Measurements from ENCODE around the gene LRP1.

The LRP1 gene

DNA sequence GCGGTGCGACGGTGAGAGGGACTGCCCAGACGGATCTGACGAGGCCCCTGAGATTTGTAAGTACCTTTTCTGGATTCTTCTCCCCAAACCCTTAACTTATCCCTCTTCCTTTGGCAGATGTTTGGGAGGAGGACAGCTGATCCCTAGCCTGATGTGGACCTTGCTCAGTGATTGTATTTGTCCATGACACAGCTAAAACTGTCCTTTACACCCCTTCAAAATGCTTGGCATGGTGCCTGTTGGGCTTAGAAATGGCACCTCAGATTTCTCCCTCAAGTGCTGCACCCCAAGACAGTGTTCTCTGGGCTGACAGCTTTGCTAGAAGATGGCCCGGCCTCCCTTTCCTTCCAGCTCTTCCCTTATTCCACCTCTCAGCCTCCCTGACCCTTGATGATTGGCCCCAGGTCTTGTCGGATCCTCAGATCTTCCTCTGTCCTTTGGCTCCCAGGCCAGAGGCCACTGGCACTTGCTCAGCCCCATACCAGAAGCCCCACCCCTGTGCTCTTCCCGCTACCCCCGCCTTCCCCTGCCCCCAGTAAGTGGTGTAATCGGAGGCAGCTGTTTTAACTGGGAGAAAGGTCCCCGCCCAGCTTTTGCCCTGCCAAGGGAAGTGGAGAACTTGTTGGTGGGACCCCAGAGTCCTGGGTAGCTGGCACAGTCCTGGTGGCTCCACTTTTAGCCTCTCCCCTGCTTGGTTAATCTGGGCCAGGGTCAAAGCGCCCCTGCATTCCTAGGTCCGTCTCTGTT, 10.4 kb downstream of the LRP1 start:
- no peak for DNase-seq

DNA sequence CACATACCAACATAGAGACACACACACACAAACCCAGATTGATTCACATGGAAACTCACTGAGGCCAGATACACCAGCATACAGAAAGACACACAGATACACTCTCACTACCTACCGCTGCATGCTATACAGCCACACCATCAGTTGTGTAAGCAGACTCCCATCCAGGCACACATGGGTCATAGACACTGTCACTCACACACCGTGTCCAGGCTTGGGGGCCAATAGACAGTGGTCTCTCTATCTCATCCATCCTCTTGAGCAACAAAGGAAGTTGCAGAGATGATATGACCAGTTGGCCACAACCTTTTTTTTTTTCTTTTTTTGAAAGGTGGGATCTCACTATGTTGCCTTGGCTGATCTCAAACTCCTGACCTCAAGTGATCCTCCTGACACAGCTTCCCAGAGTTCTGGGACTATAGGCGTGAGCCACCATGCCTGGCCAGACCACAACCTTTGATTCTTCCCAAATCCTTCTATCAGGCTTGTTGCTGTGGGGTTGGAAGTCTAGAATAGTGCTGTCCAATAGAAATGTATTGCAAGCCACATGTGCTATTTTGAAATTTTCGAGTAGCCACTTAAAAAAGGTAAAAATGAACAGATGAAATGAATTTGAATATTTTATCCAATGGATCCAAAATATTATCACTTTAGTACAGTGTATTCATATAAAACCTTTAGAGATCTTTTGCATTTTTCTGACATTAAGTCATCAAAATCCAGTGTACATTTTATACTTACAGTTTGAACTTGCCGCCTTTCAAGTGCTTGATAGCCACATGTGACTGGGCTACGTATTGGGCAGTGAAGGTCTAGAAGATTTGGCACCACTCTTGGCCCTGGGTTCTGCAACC, 11.7 kb downstream of the LRP1 start:
- DNase-seq = no peak

DNA sequence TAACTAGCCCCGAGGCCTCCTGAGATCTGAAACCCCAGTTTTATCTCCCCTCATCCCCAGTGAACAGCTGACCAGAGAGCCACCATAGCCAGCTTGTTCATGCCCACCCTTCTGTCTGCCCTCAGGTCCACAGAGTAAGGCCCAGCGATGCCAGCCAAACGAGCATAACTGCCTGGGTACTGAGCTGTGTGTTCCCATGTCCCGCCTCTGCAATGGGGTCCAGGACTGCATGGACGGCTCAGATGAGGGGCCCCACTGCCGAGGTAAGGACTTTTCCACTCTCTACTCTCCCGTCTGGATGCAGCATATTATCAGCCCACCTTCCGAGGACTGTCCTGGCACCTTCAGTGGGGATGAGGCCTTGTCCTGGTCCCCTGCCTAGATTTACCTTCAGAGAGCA, 13.0 kb downstream of the LRP1 start:
- DNase-seq = no peak

DNA sequence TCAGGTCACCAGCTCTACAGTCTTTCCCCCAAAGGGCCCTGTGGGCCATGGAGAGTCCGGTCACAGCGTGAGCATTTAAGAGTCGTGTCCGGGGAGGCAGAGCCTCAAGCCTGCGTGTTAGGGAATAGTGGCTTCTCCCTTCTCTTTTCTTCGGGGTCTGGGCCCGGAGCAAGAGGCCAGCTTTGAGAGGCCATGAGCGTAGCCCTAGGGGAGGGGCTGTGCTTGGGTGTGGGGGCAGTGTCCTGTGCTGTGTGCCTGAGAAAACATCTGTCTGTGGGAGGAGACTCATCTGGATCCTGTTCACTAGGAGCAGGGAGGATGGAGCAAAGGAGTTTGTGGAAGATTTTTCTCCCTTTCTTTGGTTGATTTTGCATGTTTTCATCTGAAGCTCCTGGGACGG, 13.8 kb downstream of the LRP1 start:
- no peak for DNase-seq

DNA sequence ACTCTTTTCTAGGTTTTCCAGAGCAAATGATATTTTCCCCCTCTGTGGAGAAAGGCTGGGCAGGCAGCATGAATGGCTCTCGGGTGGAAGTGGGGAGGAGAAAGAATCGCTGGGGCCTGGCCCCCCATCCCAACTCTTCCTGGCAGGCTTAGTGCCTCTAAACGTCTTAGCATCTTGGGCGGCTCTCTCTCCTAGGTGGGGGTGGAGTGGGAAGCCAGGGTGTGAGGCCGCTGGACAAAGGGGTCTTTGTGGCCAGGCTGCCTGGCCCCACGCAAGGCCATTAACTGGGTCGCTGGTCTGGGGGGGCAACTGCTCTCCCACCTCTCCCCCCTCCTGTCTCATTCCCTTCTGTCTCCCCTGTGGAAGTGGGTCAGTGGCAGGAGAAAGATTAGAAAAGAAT, 14.4 kb downstream of the LRP1 start:
- no peak for DNase-seq

DNA sequence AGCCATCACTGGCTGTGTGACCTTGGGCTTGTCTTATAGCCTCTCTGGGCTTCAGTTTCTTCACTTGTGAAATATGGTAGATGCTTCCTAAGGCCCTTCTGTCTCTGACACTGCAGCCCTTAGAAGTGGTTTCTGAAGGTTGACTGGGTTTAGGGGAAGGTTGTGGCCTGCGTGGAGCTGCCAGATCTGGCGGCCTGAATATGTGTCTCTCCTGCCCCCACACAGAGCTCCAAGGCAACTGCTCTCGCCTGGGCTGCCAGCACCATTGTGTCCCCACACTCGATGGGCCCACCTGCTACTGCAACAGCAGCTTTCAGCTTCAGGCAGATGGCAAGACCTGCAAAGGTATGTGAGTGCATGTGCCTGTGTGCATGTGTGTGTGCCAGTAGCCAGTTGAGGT, 15.2 kb downstream of the LRP1 start:
- no peak for DNase-seq

DNA sequence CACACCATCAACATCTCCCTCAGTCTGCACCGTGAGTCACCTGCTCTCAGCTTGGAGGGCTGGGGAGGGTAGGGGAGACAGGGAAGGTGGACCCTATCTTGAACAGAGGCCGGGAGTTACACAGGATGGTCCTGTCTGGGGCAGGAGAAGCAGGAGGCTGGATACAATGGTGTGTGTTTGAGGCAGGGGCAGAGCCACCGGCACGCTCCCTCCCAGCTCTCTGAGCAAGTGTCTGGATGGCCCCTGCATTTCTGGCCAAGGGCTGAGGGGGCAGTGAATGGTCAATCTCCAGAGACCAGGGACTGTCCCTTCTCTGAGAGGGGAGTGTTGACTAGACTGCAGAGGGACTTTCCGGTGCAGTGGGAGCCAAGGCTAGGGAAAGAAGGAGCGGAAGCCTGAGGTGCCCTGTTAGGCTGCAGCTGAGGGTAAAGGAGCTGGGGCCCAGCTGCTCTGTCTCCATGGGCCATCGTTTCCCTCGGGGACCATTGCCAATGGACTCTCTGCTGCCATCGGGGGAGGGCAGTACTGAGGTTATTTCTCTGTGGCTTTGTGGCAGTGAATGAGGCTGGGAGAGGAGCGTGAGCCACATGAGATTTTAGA, 17.3 kb downstream of the LRP1 start:
- no peak for DNase-seq

DNA sequence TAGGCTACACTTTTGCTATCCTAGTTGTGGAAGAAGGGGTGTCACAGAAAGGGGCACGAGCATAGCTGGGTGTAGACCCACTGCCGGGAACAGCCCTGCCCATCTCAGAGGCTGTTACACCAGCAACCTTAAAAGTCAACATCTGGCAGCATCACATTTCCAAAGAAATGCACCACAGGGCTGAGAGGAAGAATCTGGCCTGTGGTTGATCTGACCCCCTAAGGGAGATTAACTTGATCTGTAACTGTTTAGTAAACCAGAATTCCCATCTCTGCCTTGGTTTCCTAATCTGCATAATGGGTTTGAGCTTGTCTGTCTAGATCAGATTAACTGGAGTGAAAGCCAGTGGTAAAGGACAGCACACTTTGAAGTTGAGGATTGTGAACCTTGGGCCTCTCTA, 17.8 kb downstream of the LRP1 start:
- DNase-seq = no peak

DNA sequence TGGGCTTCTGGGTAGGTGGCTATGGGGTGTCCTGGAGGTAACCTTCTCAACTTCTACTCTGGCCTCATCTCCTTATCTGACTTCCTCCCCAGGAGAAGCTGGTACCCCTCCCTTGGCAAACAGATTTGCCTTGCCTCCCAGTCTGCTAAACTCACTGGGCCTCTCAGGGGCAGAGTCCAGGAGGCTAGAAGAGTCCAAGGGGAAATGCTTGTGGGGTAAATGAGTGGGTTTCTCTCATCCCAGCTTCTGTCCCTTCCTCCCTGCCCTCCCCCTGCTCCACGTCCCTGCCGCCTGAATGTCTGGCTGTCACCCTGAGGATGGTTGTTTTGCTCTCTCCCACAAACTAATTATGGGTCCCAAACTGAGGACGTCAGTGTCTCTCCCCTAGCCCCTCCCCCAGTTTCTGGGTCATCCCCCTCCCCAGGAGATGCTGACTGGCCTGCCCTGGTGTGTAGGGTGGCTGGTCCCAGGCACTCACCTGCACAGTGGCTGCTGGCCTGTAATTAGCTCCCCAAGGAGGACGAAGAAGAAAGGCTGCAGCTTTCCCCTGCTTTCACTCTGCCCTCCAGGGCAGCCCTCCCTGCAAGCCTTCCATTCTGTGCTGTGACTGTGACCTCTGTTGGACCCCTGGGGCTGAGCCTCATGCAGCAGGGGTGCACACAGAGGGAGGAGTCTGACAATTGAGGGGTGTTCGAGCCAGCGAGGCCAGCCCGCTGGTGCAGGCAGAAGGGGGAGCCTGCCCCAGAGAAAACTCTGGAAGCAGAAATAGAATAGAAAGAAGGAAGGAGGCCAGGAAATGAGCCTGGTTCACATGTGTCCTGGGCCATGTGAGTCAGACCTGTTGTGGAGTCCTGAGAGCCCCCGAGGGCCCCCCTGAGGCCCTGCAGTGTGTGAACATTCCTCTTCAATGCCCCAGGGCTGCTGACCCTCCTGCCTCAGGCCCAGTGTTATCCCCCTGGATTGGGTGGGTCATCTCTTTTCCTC, 19.0 kb downstream of the LRP1 start, which contains the start of gene LRP1-AS:
TSS of gene LRP1-AS (minus strand) at position 659 of the 984 bp plus-strand sequence.
- no peak for DNase-seq

DNA sequence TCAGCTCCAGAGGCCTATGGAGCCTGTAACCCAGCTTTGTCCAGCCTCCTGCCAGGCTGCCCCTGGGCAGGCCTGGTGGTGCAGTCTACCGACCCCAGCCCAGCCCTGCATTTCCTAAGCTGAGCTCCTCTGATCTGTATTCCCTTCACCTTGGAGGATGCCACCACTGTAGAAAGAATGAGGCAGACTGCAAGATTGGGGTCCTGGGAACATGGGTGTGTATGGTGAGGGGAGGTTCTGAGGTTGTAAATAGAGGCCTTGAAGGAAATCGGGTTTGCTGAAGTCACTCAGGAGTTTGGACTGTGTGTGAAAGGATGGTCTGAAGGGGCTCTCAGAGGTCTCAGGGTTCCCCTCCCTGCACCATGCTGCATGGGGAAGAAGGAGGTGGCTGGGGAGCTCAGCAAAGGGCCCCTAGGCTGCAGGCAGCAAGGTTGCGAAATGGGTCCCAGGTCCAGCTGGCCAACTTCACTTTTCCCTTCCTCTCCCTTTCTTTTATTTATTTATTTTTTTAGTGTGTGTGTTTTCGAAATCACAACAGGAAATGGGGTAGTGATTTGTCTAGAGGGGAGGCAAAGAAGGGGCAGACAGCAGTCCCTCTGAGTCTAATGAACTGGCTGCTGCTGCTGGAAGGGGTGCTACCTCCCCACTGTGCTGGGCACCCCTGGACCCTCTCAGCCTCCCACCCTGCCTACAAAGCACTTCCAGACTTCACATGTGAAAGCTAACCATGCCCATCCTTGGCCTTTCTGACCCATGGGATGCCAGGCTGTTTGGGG, 20.4 kb downstream of the LRP1 start:
- no peak for DNase-seq

DNA sequence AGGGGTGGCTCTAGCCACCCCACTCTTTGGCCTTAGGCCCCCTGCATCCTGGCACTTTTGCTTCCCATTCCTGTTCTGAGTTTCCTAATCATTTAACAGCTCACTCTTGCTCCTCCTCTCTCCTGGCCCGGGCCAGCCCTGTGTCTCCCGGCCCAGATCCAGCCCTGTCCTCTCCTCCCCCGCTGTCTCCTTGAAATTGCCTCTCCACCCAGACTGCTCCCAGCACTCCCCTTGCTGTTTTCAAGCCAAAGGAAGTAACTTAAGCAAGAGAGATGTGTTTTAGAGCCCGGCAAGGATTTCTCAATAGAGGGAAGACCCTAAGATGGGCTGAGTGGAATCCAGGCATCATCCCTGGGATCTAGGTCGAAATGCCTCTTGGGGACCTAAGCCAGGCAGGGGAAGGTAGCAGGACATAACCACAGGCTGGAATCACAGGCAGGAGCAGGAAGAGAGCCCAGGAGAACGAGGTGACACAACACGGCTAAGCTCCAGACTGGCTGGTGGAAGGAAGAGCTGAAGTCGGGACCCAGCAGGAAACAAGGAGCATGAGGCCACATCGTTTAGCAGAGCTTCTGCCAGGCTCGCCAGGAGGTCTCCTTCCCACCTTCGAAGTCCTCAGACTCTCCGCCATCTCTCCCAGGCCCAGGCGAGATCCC, 21.1 kb downstream of the LRP1 start:
- no peak for DNase-seq

DNA sequence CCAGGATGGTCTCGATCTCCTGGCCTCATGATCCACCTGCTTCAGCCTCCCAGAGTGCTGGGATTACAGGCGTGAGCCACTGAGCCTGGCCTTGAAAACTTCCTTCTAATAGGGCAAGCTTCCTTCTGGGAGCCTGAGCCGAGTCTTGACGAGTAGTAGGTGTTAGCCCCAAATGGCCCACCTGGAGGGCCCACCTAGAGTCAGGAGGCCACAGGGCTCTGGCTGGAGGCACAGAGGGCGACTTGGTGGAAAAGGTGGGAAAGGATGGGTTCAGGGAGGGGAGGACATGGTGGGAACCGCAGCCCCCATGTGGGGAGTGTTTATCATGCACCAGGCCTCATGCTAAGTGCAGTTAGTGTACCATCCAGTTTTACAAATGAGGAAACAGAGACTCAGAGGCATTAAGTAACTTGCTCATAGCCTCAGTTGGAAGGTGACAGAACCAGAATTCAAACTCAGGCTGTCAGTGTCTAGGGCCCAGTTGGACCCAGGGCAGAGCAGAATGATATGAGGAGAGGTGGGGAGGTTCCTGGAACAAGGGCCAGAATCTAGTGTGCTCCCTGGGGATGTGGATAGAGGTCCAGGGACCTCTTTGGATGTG, 22.2 kb downstream of the LRP1 start:
- DNase-seq = no peak

DNA sequence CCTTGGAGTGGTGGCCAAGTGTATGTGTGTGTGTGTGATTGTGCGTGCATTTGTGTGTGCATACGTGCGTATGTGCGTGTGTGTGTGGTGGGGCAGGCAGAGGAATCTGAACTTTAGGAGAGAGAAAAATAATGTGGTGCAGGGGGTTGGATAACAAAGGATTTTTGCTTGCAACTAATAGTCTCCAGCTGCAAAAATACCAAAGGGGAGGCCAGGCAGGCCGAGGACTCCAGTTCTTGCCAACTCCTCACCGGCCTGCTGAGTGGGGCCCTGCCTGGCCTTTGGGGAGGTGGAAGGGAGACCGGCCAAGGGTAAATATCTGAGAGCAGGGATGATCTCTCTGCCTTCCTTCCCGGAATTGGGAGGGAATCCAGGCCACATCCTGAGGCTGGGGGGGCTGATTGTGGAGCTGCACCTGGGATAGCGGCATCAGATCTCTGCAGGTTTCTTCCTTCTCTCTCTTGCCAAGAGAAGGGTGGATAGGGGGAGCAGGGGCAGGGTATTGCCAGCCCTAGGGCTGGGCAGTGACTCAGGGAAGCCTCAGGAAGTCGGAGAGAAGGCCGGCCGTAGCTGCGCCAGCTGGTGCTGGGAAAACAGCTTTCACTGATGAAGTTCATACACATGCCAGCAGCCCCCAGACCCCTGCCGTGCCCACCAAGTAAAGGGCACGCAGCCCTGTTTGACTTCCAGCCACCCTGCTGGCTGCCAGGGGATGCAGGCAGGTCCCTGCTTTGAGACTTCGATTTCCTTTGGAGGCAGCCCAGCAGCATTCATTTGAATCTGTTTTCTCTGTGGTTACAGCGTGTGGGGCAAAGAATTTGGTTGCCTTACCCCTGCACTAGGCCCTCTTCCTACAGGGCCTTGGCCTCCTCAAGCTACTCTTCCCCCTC, 23.7 kb downstream of the LRP1 start:
- DNase-seq = no peak

DNA sequence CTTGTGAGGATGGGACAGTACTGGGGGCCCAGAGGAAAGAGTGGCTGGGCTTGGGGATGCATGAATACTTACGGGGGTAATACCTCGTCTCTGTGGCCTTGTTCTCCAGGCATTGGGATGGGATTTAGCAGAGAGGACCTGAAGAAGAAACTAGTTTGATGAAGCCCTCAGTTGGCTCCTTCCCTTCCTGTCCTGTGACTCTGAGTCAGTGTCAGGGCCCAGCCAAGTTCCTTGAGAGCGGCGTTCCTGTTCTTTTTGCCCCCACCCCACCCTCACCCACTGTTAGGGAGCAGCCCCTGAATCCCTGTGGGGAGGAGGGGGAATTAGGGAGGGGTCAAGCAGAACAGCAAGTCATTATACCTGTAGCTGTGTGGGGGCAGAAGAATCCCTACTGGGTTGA, 24.4 kb downstream of the LRP1 start:
- DNase-seq = no peak

DNA sequence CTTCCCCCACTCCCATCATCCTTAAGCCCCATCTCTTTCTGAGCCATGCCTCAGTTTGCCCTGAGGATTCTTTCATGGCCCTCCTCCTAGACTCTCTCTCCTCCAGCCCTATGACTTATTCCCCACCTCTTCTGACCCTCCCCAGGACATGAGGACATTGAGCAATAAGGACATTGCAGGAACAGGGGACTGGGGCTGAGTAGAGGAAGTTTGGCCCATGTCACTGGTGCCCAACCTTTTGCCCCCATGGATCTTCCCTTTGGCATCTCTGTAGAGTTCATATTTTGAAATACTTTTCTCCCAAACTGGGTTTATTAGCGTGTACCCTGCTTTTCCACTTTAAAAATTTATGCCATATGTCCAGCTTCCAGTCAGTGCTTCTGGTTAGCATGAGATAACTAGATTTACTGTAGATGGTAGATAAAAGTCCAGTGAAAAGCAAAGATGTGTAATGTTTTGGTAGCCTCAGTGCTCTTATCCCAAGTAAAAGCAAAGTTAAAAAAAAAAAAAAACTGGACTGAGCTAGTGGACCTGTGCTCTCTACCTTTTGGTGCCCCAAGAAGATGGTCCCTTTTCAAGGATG, 25.2 kb downstream of the LRP1 start:
- no peak for DNase-seq

DNA sequence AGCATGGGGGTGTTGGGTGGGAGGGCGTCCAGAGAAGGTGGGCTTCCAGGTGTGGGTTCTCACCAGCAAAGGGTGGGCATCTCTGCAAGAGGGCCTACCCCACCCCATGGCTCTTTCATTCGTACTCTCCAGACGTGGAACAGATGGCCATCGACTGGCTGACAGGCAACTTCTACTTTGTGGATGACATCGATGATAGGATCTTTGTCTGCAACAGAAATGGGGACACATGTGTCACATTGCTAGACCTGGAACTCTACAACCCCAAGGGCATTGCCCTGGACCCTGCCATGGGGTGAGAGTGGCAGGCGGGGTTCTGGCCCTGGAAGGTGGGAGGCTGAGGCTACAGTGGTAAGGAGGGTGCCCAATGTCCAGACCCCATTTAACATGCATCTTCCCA, 25.8 kb downstream of the LRP1 start:
- no peak for DNase-seq

DNA sequence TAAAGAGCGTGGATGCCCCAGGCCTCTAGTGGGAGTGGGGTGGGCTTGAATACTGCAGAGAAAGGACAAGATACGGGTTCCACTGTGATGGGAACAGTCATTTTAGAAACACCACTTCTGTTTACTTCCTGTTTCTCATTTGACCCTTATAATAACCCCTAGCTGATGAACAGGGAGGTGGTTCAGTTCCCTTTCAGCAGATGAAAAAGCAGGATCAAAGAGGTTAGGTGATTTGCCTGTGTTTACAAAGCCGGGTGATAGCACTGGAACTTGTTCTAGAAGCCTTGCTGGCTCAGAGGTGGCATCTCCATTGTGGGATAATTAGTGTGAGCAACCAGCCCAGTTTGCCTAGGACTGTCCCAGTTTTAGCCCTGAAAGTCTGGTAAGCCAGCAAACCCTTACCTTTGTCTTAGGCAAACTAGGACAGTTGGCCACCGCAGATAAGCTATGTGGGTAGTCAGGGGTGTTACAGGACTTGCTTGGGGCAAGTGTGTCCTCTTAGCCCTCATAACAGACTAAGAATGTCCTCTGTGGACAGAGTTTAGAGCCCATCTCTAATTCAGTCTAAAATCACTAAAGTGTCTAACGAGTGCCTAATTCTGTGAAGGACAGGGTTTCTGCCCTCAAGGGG, 26.6 kb downstream of the LRP1 start:
- DNase-seq = no peak

DNA sequence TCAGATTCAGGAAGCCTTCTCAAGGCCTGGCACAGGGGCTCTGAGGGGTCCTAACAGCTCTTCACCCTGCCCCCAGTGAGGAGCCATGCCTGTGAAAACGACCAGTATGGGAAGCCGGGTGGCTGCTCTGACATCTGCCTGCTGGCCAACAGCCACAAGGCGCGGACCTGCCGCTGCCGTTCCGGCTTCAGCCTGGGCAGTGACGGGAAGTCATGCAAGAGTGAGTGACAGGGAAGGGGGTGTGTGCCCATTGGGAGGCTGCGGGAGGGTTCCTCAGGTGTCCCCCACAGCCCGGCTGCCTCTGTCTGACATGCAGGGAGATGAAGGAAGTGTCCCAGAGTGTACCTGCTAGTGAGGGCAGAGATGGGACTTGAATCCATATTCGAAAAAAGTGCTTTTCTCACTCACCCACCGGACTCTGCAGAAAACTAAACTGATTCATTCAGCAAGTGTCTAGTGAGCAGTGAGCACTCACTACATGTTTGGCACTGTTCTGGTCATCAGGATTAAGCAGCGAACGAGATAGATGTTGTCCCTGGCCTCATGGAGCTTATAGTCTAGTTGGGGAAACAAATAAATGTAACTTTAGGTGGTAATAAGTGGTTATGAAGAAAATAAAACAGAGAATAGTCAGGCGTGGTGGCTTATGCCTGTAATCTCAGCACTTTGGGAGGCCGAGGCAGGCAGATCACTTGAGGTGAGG, 28.6 kb downstream of the LRP1 start:
- no peak for DNase-seq

Data from NCI-H2081 treated with DMSO at 0.1 percent for 48 hours (cell line).